Small intestine (tissue), 16 donors: ENCODE data around the gene TCERG1L. TPM values are rescaled to one million over a fixed set of nuclear protein-coding genes. Genes with fewer than 3 reads are reported as not detected.

Experiments
- DNase-seq, 2 donors: peaks; one replicate each; pipeline versions ENCODE4 v3.0.0 to v3.0.0-alpha.2; 2013
- FAIRE-seq: peaks from 2 replicates; lab custom pipeline; 2012; peaks lifted over from hg19 to GRCh38; lab: Jason Lieb, UNC
- H3K27ac ChIP-seq, 3 donors: one replicate each; pipeline ENCODE4 v1.5.1; 2013; ENCODE audit warnings: low read length in 2 of 3, mild to moderate bottlenecking in 2 of 3, control low read depth in 1 of 3, inconsistent platforms in 1 of 3, low read depth in 1 of 3, moderate library complexity in 1 of 3
- H3K27me3 ChIP-seq, 3 donors: one replicate each; pipeline ENCODE4 v1.6.1; 2013; ENCODE audit warnings: low read length in 3 of 3, inconsistent platforms in 1 of 3; ENCODE audit not compliant: control insufficient read depth in 3 of 3, insufficient read depth in 3 of 3
- H3K36me3 ChIP-seq, 3 donors: one replicate each; pipeline ENCODE4 v1.6.1; 2013; ENCODE audit warnings: low read length in 3 of 3, inconsistent platforms in 1 of 3, low read depth in 1 of 3, mild to moderate bottlenecking in 1 of 3, moderate library complexity in 1 of 3; ENCODE audit not compliant: control insufficient read depth in 3 of 3, insufficient read depth in 2 of 3
- H3K4me1 ChIP-seq, 3 donors: one replicate each; pipeline ENCODE4 v1.6.1; 2013; ENCODE audit warnings: low read length in 2 of 3, inconsistent platforms in 1 of 3, low read depth in 1 of 3, mild to moderate bottlenecking in 1 of 3, moderate library complexity in 1 of 3; ENCODE audit not compliant: control insufficient read depth in 3 of 3, insufficient read depth in 2 of 3
- H3K4me3 ChIP-seq, 3 donors: one replicate each; pipeline ENCODE4 v1.5.1; 2013; ENCODE audit warnings: low read length in 3 of 3, control low read depth in 1 of 3, inconsistent platforms in 1 of 3, low read depth in 1 of 3, mild to moderate bottlenecking in 1 of 3, moderate library complexity in 1 of 3
- H3K9me3 ChIP-seq, 2 donors: one replicate each; pipeline ENCODE4 v1.6.1; 2013; ENCODE audit warnings: low read depth in 1 of 2, low read length in 1 of 2; ENCODE audit not compliant: control insufficient read depth in 2 of 2, insufficient read depth in 1 of 2
- WGBS, 3 donors: extraction: QIAGEN DNeasy Blood & Tissue Kit; methylation state at CpG; one replicate each; pipeline ENCODE4 v1.1.7; 2013; 5-methylcytosine and 5-hydroxymethylcytosine counted together
- long read RNA-seq, 10 donors: transcript quantifications; one replicate each; lab custom pipeline, GENCODE V29; 2026
- polyA plus RNA-seq, 4 donors: library from polyadenylated mRNA; stranded (reverse) in 3 of 4; unstranded in 1 of 4; fragments of 200-250 nt in 3 of 4; fragments of 120-200 nt in 1 of 4; gene quantifications; one replicate each; pipeline versions ENCODE4 v1.2.1 to v1.2.3, GENCODE V29; 2013
- donor health status: healthy with polysubstance abuse.
- donor health status: control.
- donor health status: control.
- donor health status: Bipolar disorder and iron deficiency.
- donor health status: healthy.

The TCERG1L gene, protein sequence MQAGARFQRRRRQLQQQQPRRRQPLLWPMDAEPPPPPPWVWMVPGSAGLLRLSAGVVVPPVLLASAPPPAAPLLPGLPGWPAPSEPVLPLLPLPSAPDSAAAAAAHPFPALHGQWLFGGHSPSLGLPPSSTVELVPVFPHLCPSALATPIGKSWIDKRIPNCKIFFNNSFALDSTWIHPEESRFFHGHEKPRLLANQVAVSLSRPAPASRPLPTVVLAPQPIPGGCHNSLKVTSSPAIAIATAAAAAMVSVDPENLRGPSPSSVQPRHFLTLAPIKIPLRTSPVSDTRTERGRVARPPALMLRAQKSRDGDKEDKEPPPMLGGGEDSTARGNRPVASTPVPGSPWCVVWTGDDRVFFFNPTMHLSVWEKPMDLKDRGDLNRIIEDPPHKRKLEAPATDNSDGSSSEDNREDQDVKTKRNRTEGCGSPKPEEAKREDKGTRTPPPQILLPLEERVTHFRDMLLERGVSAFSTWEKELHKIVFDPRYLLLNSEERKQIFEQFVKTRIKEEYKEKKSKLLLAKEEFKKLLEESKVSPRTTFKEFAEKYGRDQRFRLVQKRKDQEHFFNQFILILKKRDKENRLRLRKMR
- under 1 TPM in 2 of 4 donors, not detected in 2; 0.04 to 0.12 TPM for polyA plus RNA-seq
- long read RNA-seq, donor 1: 0 reads
- long read RNA-seq, donor 2: 0 reads
- long read RNA-seq, donor 3: 0 reads
- long read RNA-seq, donor 4: 0 reads
- long read RNA-seq, donor 5: 0 reads
- long read RNA-seq, donor 6: 0 reads
- long read RNA-seq, donor 7: 0 reads
- long read RNA-seq, donor 8: 0 reads
- long read RNA-seq, donor 9: 0 reads
- long read RNA-seq, donor 10: 0 reads

GRCh38 chr10:131311661-131312477 lies at the start of gene TCERG1L:
Gene TCERG1L, minus strand, starts transcription at chr10:131311721. Its CDS starts 86 bp downstream, at chr10:131311635.
- peak in 1 of 2 donors; percentile 29 for DNase-seq
- no peak for FAIRE-seq
- Histone ChIP-seq H3K4me3 (peak within 1 kb of the TSS in 1 of 3 donors; percentile 45), H3K9me3 (no peaks in the 10 kb centered on the region), H3K36me3 (no peaks in the 10 kb centered on the region), H3K27me3 (peaks cover 13 to 20% (median 19%) of the 10 kb centered on the region in 3 donors), H3K4me1 (peaks cover 0 to 3% (median 0%) of the 10 kb centered on the region in 3 donors), H3K27ac (no peak within 1 kb of the TSS)
- 1 to 6% (median 5%) methylated on average over 52 to 104 of the region's 104 CpGs for WGBS, 3 donors

DNA sequence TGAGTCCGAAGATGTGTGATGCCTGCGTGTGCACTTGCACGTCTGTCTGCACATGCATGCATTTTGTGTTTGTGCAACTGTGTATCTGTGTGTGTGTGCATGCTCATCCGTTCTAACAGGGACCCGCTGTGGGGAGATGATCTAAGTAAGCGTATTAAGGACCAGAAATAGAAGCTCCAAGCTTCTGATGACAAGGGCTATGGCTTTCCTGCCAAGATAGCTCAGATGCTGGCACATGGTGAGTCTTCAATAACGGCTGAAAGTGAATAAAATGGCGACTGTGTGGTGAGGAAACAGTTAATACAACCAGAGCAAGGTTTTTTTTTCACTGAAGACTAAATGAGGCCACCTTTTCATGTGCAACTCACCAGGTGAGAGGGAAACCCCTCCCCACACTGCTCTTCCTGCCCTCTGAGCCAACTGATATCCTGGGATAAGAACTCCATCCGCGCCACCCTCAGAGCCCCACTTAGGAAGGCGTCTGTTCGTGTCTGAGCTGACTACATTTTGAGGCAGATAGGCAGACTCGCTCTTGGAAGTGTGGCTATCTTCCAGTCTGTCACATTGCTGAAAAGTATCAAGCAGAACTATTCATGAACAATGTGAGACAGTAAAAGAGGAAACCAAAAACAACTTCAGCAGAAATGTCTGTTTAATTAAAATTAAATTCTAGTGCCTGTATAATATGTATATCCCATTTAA lies 47.4 kb upstream of the TCERG1L start:
- FAIRE-seq (no peak), DNase-seq (no peak)
- Histone ChIP-seq H3K4me3 (no peak overlapping the region), H3K9me3 (no peaks in the 10 kb centered on the region), H3K27me3 (no peaks in the 10 kb centered on the region), H3K4me1 (no peaks in the 10 kb centered on the region), H3K36me3 (no peaks in the 10 kb centered on the region), H3K27ac (no peak overlapping the region)
- 59 to 63% (median 60%) methylated on average over 13 of the region's 13 CpGs for WGBS, 3 donors

- no peak for FAIRE-seq
- WGBS, 3 donors: 84 to 88% (median 87%) methylated on average over 7 of the region's 7 CpGs
Measured at GRCh38 chr10:131356442-131356841, 44.9 kb upstream of the TCERG1L start.

DNA sequence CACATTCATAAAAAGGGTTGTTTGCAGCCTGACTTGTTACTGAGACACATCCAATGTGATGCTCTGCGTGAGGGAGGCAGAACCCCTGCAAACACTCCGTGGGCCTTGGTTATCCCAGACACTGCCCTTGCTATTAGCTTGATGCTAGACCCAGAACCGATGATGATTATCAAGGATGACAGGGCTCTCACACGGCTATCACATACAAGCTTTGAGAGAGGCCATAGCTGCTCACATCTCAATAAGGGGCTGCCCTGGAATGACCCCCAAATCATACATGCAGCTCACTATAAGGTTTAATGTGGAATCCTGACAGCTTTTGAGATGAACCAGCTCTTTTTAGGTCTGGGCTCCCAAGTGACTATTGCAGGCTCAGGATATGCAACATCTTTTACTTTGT lies 44.4 kb upstream of the TCERG1L start:
- H3K27ac ChIP-seq: no peak overlapping the region
- H3K9me3 ChIP-seq: no peaks in the 10 kb centered on the region
- FAIRE-seq: no peak
- no peak overlapping the region for H3K4me3 ChIP-seq
- WGBS, 3 donors: 79 to 85% (median 83%) methylated on average over 4 of the region's 4 CpGs
- no peaks in the 10 kb centered on the region for H3K4me1 ChIP-seq
- no peaks in the 10 kb centered on the region for H3K36me3 ChIP-seq
- no peaks in the 10 kb centered on the region for H3K27me3 ChIP-seq
- no peak for DNase-seq

More at GRCh38 chr10:131356442-131356841, 44.9 kb upstream of the TCERG1L start:
- Histone ChIP-seq H3K9me3 (no peaks in the 10 kb centered on the region), H3K4me1 (no peaks in the 10 kb centered on the region), H3K27me3 (no peaks in the 10 kb centered on the region), H3K4me3 (no peak overlapping the region), H3K27ac (no peak overlapping the region), H3K36me3 (no peaks in the 10 kb centered on the region)
- no peak for DNase-seq

DNA sequence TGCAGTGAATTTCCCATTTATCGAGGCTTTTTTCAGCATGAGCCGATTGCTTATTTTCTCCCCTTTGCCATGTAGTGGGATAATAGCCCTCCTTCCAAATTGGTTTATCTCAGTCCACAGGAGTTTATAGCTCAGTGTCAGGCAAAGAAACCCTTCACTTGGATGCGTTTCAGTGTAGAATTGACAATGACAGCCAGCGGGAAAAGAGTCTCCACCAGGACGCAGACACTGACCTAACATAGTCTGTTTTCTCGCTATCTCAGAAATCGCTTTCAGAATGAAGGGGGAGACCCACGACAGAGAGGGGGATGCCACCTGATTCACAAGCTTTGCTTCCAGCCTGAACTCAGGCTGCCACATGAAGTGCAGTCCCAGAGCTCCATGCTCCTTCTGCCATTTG lies 43.5 kb upstream of the TCERG1L start:
- no peaks in the 10 kb centered on the region for H3K27me3 ChIP-seq
- no peaks in the 10 kb centered on the region for H3K36me3 ChIP-seq
- H3K9me3 ChIP-seq: no peaks in the 10 kb centered on the region
- 82 to 83% (median 83%) methylated on average over 8 of the region's 8 CpGs for WGBS, 3 donors
- H3K27ac ChIP-seq: no peak overlapping the region
- H3K4me1 ChIP-seq: no peaks in the 10 kb centered on the region
- no peak for FAIRE-seq
- no peak overlapping the region for H3K4me3 ChIP-seq
- no peak for DNase-seq

- FAIRE-seq: no peak
- no peak overlapping the region for H3K4me3 ChIP-seq
- no peaks in the 10 kb centered on the region for H3K36me3 ChIP-seq
- H3K4me1 ChIP-seq: no peaks in the 10 kb centered on the region
- peak in 1 of 2 donors; percentile 8 for DNase-seq
- H3K27ac ChIP-seq: no peak overlapping the region
- no peaks in the 10 kb centered on the region for H3K27me3 ChIP-seq
- no peaks in the 10 kb centered on the region for H3K9me3 ChIP-seq
- 60 to 66% (median 64%) methylated on average over 9 of the region's 9 CpGs for WGBS, 3 donors
Measured at GRCh38 chr10:131354380-131354779, 42.9 kb upstream of the TCERG1L start.

GRCh38 chr10:131352765-131353290 lies 41.3 kb upstream of the TCERG1L start:
- H3K27ac ChIP-seq: no peak overlapping the region
- FAIRE-seq (no peak), DNase-seq (no peak)
- H3K9me3 ChIP-seq: no peaks in the 10 kb centered on the region
- WGBS, 3 donors: 86 to 88% (median 87%) methylated on average over 7 of the region's 7 CpGs
- H3K4me3 ChIP-seq: no peak overlapping the region
- H3K4me1 ChIP-seq: no peaks in the 10 kb centered on the region
- H3K36me3 ChIP-seq: no peaks in the 10 kb centered on the region
- H3K27me3 ChIP-seq: no peaks in the 10 kb centered on the region
